Prostate gland (tissue), 2 donors: Measurements from ENCODE around the gene E4F1. TPM values are rescaled to one million over a fixed set of nuclear protein-coding genes. Genes with fewer than 3 reads are reported as not detected.

Source experiments
- DNase-seq: peaks from one replicate; pipeline ENCODE4 v3.0.0-alpha.2; 2019; ENCODE audit warnings: low spot score
- H3K27ac ChIP-seq, 2 donors: fragments of 200-600 bp; sonication (generic); 2 replicates each; pipeline ENCODE4 v1.5.1; 2017 to 2019
- H3K27me3 ChIP-seq: fragments of 200-600 bp; sonication (generic); replicated peaks from 2 replicates; pipeline ENCODE4 v1.5.1; 2019; ENCODE audit not compliant: insufficient read depth
- H3K36me3 ChIP-seq, 2 donors: fragments of 200-600 bp; sonication (generic); 1 replicate in 1 of 2; 2 replicates in 1 of 2; pipeline versions ENCODE4 v1.5.1 to v1.8.1; 2017 to 2019
- H3K4me1 ChIP-seq: fragments of 200-600 bp; sonication (generic); replicated peaks from 2 replicates; pipeline ENCODE4 v1.5.1; 2019
- H3K4me3 ChIP-seq, 2 donors: fragments of 200-600 bp; sonication (generic); 2 replicates each; pipeline ENCODE4 v1.5.1; 2017 to 2019
- H3K9me3 ChIP-seq: fragments of 200-600 bp; sonication (generic); 2 replicates; pipeline ENCODE4 v1.5.1; 2017
- CTCF ChIP-seq, 4 experiments: fragments of 200-600 bp in 2 of 4; fragments of 450-650 bp in 2 of 4; sonication (generic) in 2 of 4; IDR thresholded peaks; 1 replicate in 3 of 4; 2 replicates in 1 of 4; pipeline ENCODE4 v1.5.1; 2016 to 2019; ENCODE audit warnings: antibody characterized with exemption in 4 of 4, mild to moderate bottlenecking in 2 of 4, moderate library complexity in 2 of 4
- POLR2A ChIP-seq: fragments of 450-650 bp; IDR thresholded peaks from one replicate; pipeline ENCODE4 v1.6.1; 2016; ENCODE audit warnings: antibody characterized with exemption, mild to moderate bottlenecking
- POLR2AphosphoS5 ChIP-seq: sonication (generic); formaldehyde crosslinking; IDR thresholded peaks from one replicate; pipeline ENCODE4 v1.6.1; 2017; ENCODE audit warnings: antibody characterized with exemption
- WGBS: methylation state at CpG from one replicate; pipeline ENCODE4 v1.1.5; 2018; 5-methylcytosine and 5-hydroxymethylcytosine counted together
- intact Hi-C: fragments of 100-400 bp; cut with DNase I; formaldehyde crosslinking; loops from one replicate; pipeline ENCODE4 v1.14.2; 2022
- total RNA-seq, 2 donors: library from RNA; depleted of rRNA; stranded (reverse); fragments of >200 nt; gene quantifications; one replicate each; pipeline ENCODE4 v1.1.0, GENCODE V29; 2016

Gene E4F1
- total RNA-seq, 2 donors from 2014 or later: 38.7 to 69.1 TPM

GRCh38 chr16:2188395-2188794 lies 35.0 kb upstream of the E4F1 start:
- Histone ChIP-seq H3K4me1 (no peaks in the 10 kb centered on the region), H3K27ac (no peak overlapping the region), H3K4me3 (no peak overlapping the region), H3K27me3 (no peaks in the 10 kb centered on the region), H3K36me3 (no peaks in the 10 kb centered on the region), H3K9me3 (no peaks in the 10 kb centered on the region)
- no peak for TF ChIP-seq POLR2A
- TF ChIP-seq POLR2AphosphoS5: no peak
- 98% methylated on average over 8 of the region's 8 CpGs for WGBS
- intact Hi-C loops: no loop called here
- no peak for DNase-seq

- WGBS: 95% methylated on average over 25 of the region's 25 CpGs
- no peak for TF ChIP-seq POLR2A
- TF ChIP-seq CTCF (IDR thresholded peaks at IDR 0.05): no peak
- TF ChIP-seq POLR2AphosphoS5: no peak
- no peaks in the 10 kb centered on the region for H3K4me1 ChIP-seq
- DNase-seq: no peak
- H3K27ac ChIP-seq: no peak overlapping the region
- H3K27me3 ChIP-seq: no peaks in the 10 kb centered on the region
- H3K9me3 ChIP-seq: no peaks in the 10 kb centered on the region
- intact Hi-C loops: no loop called here
- H3K4me3 ChIP-seq: no peak overlapping the region
- no peaks in the 10 kb centered on the region for H3K36me3 ChIP-seq
These were observed 34.0 kb upstream of the E4F1 start for GRCh38 chr16:2189252-2189893.

- 84% methylated on average over 22 of the region's 24 CpGs for WGBS
- Histone ChIP-seq H3K36me3 (no peaks in the 10 kb centered on the region), H3K27ac (no peak overlapping the region), H3K4me1 (no peaks in the 10 kb centered on the region), H3K27me3 (no peaks in the 10 kb centered on the region), H3K9me3 (no peaks in the 10 kb centered on the region), H3K4me3 (no peak overlapping the region)
- no peak for DNase-seq
- intact Hi-C loops: no loop called here
- TF ChIP-seq POLR2A (no peak), POLR2AphosphoS5 (no peak), CTCF (IDR thresholded peaks at IDR 0.05) (no peak)
These were observed 33.3 kb upstream of the E4F1 start for GRCh38 chr16:2190002-2190658.

GRCh38 chr16:2190659-2191445 lies 32.5 kb upstream of the E4F1 start:
- intact Hi-C loops: no loop called here
- DNase-seq: no peak
- Histone ChIP-seq H3K36me3 (no peaks in the 10 kb centered on the region), H3K4me1 (no peaks in the 10 kb centered on the region), H3K9me3 (no peaks in the 10 kb centered on the region), H3K27ac (no peak overlapping the region), H3K27me3 (no peaks in the 10 kb centered on the region), H3K4me3 (no peak overlapping the region)
- WGBS: 79% methylated on average over 23 of the region's 25 CpGs
- TF ChIP-seq POLR2AphosphoS5 (no peak), POLR2A (no peak), CTCF (IDR thresholded peaks at IDR 0.05) (no peak)

- WGBS: 75% methylated on average over 11 of the region's 11 CpGs
- Histone ChIP-seq H3K27ac (no peak overlapping the region), H3K27me3 (no peaks in the 10 kb centered on the region), H3K9me3 (no peaks in the 10 kb centered on the region), H3K36me3 (no peaks in the 10 kb centered on the region), H3K4me1 (no peaks in the 10 kb centered on the region), H3K4me3 (no peak overlapping the region)
- intact Hi-C loops: no loop called here
- DNase-seq: no peak
- no peak for TF ChIP-seq POLR2A
- TF ChIP-seq CTCF (IDR thresholded peaks at IDR 0.05): no peak
- TF ChIP-seq POLR2AphosphoS5: no peak
These were observed 32.0 kb upstream of the E4F1 start for GRCh38 chr16:2191446-2191706.
